DMS153 treated with DMSO at 0.1 percent for 48 hours (cell line): ENCODE measurements around the gene NAALADL2.
"Not testable (repeated sequence)": the region's sequence is repeated elsewhere in the genome, so short reads cannot be mapped to it uniquely, and the experiment has no call there.

Source experiments
- DNase-seq: peaks from one replicate; lab custom pipeline; 2025; ENCODE audit not compliant: unreplicated experiment; lab: John Stamatoyannopoulos, UW

Gene NAALADL2

DNA sequence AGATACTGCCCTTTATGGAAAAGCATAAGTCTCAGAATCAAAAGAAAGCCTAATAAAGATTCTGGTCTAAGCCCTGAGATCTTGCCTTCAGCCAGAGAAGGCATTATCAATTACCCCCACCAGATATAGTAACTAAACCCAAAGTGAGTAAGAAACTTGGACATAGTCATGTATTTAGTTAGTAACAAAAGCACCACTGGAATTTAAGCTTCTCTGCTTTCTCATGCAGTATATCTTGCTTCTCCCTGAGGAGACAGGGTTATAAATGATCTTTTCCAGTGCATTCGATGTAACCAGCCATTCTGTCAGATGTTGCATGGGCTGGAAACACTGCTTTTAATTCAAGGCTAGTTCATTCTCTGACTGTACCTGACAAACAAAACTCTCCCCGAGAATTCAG lies 946.7 kb downstream of the NAALADL2 start:
- DNase-seq, result no peak

GRCh38 chr3:175807175-175807574 lies 948.0 kb downstream of the NAALADL2 start:
- DNase-seq, result no peak

GRCh38 chr3:175818811-175819464 lies 959.8 kb downstream of the NAALADL2 start:
- no peak for DNase-seq

DNA sequence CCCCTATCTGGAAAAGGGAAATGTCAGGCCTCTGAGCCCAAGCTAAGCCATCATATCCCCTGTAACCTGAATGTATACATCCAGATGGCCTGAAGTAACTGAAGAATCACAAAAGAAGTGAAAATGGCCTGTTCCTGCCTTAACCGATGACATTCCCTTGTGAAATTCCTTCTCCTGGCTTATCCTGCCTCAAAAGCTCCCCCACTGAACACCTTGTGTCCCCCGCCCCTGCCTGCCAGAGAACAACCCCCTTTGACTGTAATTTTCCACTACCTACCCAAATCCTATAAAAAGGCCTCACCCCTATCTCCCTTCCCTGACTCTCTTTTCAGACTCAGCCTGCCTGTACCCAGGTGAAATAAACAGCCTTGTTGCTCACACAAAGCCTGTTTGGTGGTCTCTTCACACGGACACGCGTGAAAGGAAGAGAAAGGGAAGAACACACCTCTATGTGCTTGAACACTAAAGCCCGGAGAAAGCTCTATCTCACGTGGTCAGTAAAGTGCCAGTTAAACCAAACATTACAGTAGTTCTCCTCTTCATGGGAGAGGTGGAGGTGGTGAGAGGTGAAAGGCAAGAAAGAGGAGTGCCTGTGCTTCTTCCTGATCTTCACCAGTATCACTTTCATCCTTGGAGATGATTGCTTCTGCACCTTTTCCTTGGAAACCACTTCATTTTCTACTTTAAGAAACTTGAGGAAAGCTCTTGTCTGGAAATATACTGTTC lies 963.8 kb downstream of the NAALADL2 start:
- DNase-seq, result not testable (repeated sequence)

GRCh38 chr3:175825016-175825580 lies 966.0 kb downstream of the NAALADL2 start:
- DNase-seq, result not testable (repeated sequence)

GRCh38 chr3:175826759-175827158 lies 967.6 kb downstream of the NAALADL2 start:
- DNase-seq, result no peak

DNA sequence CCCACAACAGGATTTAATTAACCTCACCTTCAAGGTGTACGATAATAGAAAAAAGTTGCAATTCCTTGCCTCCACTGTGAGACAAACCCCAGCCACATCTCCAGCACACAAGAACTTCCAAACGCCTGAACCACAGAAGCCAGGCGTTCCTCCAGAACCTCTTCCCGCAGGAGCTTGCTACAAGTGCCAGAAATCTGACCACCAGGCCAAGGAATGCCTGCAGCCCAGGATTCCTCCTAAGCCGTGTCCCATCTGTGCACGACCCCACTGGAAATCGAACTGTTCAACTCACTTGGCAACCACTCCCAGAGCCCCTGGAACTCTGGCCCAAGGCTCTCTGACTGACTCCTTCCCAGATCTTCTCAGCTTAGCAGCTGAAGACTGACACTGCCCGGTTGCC lies 970.7 kb downstream of the NAALADL2 start:
- not testable (repeated sequence) for DNase-seq

GRCh38 chr3:175835763-175836162 lies 976.6 kb downstream of the NAALADL2 start:
- DNase-seq, result not testable (repeated sequence)

GRCh38 chr3:175836617-175837016 lies 977.5 kb downstream of the NAALADL2 start:
- DNase-seq, result no peak

DNA sequence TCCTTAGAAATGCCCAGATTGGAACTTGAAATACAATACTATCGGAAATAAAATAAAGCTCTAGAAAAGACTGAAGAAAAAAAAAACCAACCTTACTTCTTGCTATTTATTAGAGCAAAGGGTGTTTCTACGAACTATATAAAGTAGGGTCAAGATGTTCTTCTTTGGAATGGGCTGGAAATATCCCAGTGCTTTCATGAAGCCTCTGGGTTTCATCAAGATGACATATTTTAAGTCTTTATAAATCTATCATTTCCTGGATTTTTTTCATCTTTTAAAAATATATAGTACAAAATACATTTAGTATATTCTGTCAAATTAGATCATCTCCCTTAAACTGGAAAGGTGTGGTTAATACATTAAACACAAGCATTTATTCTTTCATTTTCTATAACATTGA lies 978.8 kb downstream of the NAALADL2 start:
- no peak for DNase-seq

- DNase-seq, result no peak
These were observed 980.4 kb downstream of the NAALADL2 start for GRCh38 chr3:175839366-175840005.

GRCh38 chr3:175851541-175851940 lies 992.4 kb downstream of the NAALADL2 start:
- DNase-seq, result no peak

DNA sequence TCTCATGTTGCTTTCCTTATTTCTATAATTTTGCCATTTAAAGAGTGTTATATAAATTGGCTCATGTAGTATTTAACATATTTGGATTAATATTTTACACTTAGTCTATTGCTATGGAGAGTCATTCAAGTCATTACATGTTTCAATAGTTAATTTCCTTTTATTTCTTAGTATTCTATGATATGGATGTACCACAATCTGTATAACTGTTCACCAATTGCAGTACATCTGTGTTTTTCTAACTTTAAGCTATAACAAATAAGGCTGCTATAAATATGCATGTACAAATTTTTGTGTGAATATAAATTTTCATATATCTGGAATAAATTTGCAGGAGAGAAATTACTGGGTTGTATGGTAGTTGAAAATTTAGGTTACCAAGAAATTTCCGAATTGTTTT lies 993.4 kb downstream of the NAALADL2 start:
- no peak for DNase-seq

DNA sequence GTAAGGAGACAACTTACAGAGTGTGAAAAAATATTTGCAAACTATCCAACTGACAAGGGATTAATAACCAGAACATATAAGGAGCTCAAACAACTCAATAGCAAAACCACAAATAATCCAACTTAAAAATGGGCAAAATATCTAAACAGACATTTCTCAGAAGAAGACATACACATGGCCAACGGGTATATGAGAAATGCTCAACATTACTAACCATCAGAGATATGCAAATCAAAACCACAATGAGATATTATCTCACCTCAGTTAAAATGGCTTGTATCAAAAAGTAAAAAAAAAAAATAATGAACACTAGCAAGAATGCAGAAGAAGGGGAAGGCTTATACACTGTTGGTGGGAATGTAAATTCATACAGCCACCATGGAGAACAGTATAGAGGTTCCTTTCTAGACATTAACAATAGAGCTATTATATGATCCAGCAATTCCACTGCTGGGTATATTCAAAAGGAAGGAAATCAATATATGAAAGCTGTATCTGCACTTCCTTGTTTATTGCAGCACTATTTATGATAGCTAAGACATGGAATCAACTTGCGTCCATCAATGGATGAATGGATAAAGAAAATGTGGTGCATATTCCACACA lies 998.6 kb downstream of the NAALADL2 start:
- no peak for DNase-seq
